Right lobe of liver (tissue), 4 donors: ENCODE measurements around the gene UBE2E2.

Experiments used
- POLR2A ChIP-seq: fragments of 450-650 bp; IDR thresholded peaks from one replicate; pipeline ENCODE4 v1.6.1; 2017; ENCODE audit warnings: antibody characterized with exemption, mild to moderate bottlenecking
- TF ChIP-seq, protein P1 (sequence below), 4 donors: fragments of 200-600 bp in 3 of 4; fragments of 450-650 bp in 1 of 4; IDR thresholded peaks; one replicate each; pipeline versions ENCODE4 v1.5.1 to v1.8.0; 2016 to 2022; ENCODE audit warnings: antibody characterized with exemption in 4 of 4, mild to moderate bottlenecking in 2 of 4
- donor health status: DM: no; HTN: no; CAD: no.
- donor health status: DM: no; HTN: no; CAD: no.
- donor health status: DM: no; HTN: yes; CAD: no.

DNA sequence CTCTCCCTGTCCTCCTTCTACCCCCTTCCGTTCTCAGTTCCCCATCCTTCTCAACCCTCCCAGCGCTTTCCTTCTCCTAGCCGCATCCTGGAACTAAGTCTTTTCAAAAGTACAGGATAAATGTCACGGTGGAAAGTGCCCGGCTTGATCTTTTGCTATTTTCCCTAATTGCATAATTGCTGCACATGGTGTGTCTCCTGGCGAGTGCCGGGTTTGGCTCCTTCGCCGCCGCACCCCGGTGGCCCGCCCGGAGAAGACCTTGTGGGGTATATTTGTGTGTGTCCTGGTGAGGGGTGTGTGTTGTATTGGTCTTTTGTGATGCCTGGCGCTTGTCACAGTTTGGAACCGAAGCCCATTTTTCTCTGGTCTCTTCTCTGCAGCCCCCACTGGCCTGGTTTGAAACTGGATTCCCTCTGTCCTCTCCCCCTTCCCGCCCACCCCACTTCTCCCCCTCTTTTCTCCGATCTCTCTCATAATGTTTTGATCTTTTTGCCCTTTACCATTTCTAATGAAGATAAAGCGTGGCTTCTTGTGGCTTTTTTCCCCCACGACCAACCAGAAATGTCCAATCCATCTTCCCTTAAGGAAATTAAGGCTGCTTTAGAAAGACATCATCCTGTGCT is 692 bp downstream of the UBE2E2 start:
- TF ChIP-seq, protein P1, sequence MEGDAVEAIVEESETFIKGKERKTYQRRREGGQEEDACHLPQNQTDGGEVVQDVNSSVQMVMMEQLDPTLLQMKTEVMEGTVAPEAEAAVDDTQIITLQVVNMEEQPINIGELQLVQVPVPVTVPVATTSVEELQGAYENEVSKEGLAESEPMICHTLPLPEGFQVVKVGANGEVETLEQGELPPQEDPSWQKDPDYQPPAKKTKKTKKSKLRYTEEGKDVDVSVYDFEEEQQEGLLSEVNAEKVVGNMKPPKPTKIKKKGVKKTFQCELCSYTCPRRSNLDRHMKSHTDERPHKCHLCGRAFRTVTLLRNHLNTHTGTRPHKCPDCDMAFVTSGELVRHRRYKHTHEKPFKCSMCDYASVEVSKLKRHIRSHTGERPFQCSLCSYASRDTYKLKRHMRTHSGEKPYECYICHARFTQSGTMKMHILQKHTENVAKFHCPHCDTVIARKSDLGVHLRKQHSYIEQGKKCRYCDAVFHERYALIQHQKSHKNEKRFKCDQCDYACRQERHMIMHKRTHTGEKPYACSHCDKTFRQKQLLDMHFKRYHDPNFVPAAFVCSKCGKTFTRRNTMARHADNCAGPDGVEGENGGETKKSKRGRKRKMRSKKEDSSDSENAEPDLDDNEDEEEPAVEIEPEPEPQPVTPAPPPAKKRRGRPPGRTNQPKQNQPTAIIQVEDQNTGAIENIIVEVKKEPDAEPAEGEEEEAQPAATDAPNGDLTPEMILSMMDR (IDR thresholded peaks at IDR 0.05) = no peak
- no peak for TF ChIP-seq POLR2A
